GM12872 (cell line): ENCODE measurements around the gene SHISA5.

Source experiments
- CTCF ChIP-seq: IDR thresholded peaks from 3 replicates; pipeline ENCODE4 v1.5.1; 2011; ENCODE audit warnings: low read depth, mild to moderate bottlenecking, low read length, moderate library complexity; ENCODE audit not compliant: insufficient read depth

Gene SHISA5

GRCh38 chr3:48478626-48479555 lies 25.1 kb downstream of the SHISA5 start:
- peak; percentile 13; the same call in 1 of the 3 replicates for TF ChIP-seq CTCF

- TF ChIP-seq CTCF, result no peak
These were observed 25.9 kb downstream of the SHISA5 start for GRCh38 chr3:48477959-48478520.

- TF ChIP-seq CTCF, result no peak
These were observed 27.4 kb downstream of the SHISA5 start for GRCh38 chr3:48476426-48477053.

- no peak for TF ChIP-seq CTCF
These were observed 28.8 kb downstream of the SHISA5 start for GRCh38 chr3:48475188-48475587.

- no peak for TF ChIP-seq CTCF
These were observed 29.4 kb downstream of the SHISA5 start for GRCh38 chr3:48474619-48475018.

- TF ChIP-seq CTCF, result no peak
These were observed 30.4 kb downstream of the SHISA5 start for GRCh38 chr3:48473617-48473952.

GRCh38 chr3:48472923-48473616 lies 30.9 kb downstream of the SHISA5 start:
- TF ChIP-seq CTCF, result peak; percentile 73
